ENCODE data around the gene CTNND2.
"Not testable (repeated sequence)": the region's sequence is repeated elsewhere in the genome, so short reads cannot be mapped to it uniquely, and the experiment has no call there.

The CTNND2 gene

DNA sequence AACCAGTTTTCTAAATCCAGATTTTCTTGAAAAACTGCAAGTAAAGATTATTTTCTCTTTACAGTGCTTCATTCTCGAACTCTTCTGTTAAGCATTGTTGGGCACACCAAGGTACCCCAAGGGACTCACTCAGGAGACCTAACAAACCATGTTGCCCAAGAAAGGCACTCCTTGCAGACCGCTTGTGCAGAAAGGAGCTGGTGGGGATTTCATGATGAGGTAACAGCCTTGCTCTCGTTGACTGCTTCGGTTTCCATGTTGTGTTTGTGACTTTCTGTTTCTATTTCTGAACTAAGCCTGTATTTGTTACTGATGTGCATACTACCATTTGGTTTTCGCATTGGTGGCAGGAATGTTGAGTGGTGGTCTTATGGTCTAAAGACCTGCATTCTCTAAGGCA, 876.6 kb downstream of the CTNND2 start:
- DNase-seq (ENCODE audit: low read depth), result no peak

DNA sequence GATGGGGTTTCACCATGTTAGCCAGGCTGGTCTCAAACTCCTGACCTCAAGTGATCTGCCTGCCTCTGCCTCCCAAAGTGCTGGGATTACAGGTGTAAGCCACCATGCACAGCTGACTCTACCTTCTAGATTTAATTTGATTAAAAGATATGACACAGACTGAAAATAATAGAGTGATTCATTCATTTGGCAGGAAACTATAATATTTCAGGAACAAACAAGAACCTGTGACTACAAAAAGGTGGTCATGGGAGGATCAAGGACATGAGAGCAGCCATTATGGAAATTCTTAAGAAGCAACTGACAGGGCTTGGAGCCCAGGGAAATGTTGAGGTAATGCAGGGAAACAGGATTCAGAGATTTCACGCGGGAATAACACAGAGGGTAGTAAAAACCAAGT, 877.7 kb downstream of the CTNND2 start:
- DNase-seq (ENCODE audit: low read depth), result no peak

DNA sequence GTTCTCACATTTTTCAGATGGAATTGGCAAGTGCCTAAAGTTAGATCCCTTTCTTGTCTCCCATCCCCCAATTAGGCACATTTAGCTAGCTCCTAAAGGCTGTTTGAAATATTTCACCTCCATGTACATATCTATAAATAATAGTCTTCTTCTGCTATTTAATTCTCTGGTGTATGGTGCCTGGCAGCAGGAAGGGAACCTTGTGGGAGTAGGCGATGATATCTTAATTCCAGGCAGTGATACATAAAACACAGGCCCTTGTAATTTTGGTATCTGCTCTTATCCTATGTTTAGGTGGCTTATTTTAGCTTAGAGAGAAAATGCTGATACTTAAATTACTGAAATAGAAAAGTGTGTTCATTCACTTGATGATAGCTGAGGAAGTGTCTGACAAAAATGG, 880.3 kb downstream of the CTNND2 start:
- DNase-seq (ENCODE audit: low read depth), result no peak

DNA sequence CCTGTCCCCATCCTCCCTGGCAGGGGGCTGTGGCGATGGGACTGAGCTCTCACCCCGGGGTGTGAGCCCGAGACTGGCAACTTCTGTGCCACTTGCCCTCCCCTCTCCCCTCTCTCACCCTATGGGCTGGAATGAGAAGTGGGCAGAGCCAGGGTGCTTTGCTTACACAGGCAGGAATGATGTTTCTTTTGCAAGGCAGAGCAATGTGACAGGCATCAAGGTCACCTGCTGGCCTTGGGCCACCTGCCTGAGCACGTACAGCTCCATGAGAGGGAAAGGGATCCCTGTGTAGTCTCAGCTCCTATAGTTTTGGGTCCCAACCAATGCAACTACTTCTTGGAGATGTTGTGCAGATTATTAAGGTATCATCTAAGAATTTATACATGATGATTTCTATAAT, 890.5 kb downstream of the CTNND2 start:
- DNase-seq (ENCODE audit: low read depth), result no peak

DNA sequence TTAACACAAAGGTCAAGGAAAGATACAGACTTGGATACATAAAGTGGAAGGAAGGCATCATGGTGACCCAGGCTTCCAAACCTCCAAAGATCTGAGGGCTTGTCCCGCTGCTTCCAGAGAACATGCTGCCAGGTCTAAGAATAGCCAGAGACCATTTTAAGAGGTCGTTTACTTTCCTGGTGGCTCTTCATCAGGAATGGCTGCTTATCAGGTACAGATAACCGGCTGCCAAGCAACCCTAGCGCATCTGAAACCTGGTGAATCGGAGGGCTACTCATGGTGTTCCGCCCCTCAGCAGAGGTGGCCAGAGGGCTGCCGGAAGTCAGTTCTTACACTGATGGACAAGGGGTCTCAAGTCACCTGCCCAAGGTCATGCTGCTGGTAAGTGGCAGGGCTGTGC, 892.0 kb downstream of the CTNND2 start:
- DNase-seq (ENCODE audit: low read depth), result no peak

DNA sequence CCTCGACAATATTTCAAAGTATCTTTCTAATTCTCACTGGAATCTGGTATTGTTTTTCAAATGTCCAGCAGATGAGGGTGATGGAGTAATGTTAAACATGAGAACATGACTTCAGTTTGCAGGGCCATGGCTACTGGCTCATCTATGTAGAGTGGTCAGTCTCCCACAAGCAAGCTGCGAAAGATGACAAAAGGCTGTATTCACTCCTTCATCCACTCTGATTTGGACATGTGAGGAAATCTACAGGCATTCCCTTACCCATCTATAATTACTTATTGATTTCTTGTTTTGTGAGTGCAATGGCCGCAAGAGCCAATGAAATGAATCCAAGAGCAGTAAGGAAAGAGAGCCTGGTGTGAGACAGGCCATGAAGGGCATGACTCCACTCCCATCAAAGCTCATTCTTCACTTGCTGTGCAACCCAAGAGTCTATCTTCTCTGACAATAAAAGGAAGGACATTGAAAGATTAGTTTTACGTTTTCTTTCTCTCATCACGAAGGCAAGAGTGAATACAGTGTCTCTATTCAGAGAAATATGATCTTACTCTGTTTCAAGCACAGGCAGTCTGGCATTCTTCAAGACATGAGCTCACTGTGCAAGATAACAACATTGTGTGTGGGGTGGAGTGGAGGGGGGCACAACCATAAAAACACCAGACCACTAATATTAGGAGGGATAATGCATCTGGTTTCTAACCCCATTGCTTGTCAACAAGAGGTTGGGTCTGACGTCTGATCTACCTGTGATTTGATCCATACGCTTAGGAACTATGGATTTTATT, 893.6 kb downstream of the CTNND2 start:
- no peak for DNase-seq (ENCODE audit: low read depth)

DNA sequence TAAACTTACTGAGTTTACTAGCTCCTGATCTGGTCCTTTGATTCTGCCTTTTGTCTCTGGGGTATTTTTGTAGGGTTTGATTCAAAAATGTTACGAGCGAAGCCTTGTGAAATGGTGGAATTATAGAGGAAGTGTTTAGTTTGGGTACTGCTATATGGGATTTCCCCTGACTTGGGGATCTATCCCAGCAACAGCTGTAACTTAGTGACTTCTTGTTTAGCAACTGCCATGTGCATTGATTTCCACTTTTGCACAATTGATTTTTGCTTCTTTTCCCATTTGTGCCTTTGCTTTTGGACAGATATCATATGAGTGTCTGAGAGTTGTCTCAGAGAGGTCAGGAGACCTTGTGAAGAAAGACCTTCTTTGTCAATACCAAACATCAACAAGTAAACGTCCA, 894.7 kb downstream of the CTNND2 start:
- DNase-seq (ENCODE audit: low read depth), result no peak

DNA sequence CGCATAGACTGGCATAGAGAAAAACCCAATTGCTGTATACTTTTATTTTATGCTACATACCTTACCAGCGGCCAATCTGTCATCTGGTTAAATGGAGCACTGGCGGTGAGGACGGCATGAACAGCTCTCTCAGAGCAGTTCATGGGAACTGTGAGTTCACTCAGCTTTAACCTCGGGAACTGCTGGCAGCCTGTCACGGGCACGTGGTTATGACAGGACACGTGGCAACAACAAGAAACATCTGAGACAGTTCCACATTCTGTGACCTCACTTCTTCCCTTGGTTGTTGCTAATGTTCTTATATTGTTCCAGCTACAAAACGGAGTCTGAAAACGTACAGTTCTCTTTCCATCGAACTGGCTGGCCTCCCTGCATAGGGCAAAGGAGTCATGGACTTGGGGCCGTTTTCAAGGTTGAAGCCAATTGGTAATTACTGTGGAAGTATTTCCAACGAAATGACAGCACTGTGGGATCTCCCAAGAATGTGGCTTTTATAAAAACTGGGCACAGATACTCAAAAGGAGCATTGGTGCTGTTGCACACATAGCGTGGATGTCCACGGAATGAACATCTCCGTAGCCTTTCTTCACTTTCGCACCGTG, 896.9 kb downstream of the CTNND2 start:
- DNase-seq (ENCODE audit: low read depth), result no peak

DNA sequence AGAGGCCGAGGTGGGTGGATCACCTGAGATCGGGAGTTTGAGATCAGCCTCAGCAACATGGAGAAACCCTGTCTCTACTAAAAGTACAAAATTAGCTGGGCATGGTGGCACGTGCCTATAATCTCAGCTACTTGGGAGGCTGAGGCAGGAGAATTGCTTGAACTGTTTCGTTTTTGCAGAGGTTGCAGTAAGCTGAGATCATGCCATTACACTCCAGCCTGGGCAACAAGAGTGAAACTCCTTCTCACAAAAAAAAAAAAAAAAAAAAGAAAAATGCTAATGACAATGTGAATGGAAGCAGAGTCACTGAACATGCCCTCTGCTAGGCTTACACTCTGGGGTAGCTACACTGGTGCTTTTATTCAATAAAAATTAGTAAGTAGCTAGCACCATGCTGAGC, 899.7 kb downstream of the CTNND2 start:
- not testable (repeated sequence) for DNase-seq (ENCODE audit: low read depth)

DNA sequence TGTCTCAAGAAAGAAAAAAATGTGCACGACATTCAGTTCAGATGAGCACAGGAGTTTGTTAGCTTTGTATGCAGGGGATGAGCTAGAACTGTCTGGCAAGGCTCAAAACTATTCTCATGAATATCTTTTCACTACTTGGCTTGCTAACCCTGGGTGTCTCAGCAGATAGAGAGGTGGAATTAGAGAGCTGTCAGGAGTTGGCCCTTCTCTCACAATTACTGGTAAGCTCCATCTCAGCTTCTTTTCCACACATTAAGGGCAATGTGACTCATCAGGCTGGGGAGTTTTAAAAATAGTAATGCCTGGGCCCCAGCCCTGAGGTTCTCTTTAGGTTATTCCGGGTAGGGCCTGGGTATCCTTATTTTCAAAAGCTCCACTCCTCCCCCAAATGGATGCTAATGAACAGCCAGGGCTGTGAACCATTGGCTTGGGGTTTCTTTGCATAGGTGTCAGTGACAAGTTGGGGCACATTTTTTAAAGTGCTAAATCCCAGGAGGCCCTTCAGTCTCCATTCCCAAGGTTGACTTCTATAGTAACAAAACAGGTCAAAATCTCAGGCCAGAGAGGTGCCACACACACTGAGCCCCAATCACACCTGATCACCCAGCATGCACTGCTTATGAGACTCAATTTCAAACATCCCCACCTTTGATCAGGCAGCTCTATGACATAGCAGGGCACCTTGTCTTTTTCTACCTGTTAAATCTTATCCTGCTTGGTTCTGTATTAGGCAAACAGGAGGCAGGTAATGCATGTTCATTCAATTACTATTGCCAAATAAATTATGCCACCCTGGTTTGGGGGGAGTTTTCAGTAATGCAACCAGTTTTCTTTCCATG, 903.5 kb downstream of the CTNND2 start:
- no peak for DNase-seq (ENCODE audit: low read depth)

DNA sequence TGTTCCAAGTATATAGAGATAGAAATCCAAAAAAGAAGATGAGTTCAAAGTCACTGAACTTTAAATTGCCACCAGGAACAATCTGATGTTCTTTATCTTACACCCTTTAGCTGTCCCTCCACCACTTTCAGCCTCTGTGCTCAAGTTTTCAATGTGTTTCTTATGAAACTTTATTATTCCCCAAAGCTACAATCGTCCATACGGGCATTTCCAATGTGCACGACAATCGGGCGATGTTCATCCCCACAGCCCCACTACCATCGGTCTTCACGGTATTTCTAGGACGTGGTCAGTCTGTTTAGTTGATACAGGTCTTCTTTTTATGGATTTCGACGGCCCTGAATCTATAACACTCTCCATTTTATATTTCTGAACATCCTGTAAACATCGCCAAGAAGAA, 904.5 kb downstream of the CTNND2 start:
- DNase-seq (ENCODE audit: low read depth), result no peak

DNA sequence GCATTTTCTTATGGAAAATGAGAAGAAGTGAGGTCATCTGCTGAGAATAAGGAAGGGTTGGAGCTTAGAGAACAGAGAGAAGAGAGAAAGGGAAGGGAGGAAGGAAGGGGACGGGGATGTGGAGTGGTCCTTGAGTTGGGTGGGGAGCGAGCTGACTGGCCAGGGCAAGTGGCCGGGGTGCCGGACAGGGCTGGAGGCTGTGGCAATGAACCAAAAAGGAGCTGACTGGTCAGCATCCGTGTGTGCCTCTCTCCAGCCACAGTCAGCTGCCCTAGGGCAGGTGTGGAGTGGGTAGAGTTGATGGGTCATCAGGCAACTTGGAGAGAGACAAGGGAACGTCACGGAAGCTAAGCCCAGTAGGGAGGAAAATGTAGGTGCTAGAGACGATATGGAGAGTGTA, 908.4 kb downstream of the CTNND2 start:
- no peak for DNase-seq (ENCODE audit: low read depth)

DNA sequence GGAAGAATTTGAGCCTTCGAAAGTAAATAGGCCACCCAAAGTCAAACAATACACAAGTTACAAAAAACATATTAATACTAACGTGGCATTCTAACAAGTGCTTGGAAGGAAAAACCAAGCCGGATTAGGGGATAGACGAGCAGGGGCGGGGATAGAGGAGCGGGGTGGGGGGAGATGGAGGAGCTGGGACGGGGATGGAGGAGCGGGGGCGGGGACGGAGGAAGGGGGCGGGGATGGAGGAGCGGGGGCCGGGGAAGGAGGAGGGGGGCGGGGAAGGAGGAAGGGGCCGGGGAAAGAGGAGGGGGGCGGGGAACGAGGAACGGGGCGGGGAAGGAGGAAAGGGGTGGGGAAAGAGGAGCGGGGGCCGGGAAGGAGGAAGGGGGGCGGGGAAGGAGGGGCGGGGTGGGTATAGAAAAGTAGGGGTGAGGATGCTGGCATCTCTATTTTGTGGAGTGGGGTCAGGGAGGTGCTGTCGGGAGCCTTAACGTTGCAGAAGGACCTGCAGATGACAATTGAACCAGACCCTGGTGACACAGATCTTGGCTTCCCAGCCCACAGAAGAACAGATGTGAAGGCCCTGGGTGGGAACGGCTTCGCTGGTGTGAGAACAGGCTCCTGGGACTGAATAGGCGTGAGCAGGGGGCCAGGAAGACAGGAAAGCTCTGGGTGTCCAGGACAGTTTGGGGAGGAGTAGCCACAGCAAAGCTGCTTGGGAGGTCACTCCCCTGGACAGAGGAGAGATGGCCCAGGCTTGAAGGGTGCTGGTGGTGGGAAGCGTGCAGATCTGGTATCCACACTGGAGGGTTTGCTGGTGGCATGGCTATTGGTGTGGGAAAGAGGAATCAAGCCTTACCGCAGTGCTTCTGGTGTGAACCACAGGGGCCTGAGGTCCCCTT, 909.9 kb downstream of the CTNND2 start:
- no peak for DNase-seq (ENCODE audit: low read depth)

DNA sequence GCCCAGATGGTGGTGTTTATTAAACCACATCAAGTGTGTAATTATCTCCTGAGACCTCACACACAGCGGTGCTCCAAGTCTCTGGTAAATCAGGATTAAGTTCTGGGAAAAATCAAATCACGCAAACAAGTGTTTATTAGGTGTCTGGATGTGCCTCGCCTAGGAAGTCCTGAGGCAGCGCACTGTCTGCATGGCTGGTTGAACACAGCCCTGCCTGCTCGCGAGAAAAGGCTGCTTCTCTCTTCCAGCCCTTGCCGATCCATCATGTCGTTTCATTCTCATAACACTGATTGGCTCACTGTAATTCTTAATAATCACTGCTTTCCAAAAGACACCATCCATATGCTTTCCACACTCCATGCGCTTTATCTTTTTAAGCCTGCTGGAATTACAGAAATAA, 913.6 kb downstream of the CTNND2 start:
- no peak for DNase-seq (ENCODE audit: low read depth)

DNA sequence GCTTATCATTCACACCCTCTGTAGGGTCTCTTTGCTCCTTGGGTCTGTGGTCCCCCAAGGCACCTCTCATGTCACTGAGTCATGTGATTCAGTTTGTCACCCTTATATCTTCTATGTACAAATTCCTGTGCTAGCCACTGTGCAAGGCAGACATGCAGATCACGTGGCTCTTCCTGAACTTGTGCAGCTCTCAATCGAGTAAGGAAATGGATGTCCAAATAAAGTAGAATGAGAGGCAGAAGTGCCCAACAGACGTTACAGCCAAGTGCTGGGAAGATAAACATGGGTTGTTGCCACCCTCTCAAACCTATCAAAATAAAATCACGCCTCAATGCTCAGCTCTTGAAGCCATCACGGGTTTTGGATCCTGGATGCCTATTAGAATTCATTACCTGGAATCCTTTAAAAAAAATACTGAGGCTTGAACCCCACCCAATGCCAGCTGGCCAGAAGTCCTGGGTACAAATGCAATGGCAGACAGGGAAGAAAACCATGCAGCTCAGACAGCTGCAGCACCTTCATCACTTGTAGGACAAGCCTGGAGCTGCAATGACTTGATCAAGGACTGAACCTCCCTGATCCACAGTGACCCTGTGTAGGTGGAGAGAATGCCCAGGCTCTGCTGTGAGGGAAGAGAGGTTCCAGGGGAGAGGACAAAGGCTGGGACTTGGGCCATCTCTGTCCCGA, 914.5 kb downstream of the CTNND2 start:
- DNase-seq (ENCODE audit: low read depth), result no peak

DNA sequence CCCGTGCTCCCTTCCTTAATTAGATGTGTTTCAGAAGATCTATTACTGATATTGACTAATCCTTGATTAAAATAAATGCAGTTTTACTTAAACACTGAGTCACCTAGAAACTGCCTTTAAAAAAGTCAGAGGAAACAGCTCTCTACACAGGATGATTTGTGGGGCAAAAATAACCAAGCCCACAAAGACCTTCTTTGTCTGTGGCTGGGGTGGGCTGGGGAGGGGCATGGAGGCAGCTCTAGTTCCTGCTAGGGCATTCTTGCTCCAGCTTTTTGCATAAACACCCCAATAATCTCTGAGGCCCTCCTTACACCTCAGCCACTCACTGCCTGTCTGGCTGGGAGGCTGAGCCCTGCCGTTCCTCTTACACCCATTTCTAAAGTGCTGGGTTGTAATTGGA, 915.6 kb downstream of the CTNND2 start:
- no peak for DNase-seq (ENCODE audit: low read depth)

DNA sequence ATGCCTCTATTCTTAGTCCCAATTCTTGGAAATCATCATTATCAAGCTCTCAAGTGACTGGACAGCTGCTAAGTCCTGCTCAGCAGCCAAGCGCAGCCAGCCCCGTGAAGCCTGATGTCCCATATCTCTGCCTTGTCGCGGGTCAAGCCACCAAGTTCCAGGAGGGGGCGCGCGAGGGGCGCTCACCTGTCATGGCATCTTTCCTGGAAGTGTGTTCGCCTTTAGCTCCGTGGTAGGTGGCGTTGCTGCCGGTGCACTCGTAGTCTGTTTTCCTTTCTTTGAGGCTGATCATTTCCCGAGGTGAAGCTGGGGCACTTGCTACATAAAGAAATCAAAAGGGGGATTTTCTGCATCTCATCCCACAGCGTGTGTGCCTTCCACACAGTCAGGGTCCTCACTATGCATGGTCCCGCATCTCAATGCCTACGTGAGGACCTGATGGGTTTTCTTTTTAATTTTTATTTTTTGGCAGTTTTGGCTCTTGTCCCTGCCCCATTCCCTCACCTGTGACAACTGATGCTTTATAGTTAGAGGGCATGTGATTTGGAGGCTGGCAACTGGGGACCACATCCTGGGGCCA, 916.2 kb downstream of the CTNND2 start:
- DNase-seq (ENCODE audit: low read depth), result peak; percentile 10

DNA sequence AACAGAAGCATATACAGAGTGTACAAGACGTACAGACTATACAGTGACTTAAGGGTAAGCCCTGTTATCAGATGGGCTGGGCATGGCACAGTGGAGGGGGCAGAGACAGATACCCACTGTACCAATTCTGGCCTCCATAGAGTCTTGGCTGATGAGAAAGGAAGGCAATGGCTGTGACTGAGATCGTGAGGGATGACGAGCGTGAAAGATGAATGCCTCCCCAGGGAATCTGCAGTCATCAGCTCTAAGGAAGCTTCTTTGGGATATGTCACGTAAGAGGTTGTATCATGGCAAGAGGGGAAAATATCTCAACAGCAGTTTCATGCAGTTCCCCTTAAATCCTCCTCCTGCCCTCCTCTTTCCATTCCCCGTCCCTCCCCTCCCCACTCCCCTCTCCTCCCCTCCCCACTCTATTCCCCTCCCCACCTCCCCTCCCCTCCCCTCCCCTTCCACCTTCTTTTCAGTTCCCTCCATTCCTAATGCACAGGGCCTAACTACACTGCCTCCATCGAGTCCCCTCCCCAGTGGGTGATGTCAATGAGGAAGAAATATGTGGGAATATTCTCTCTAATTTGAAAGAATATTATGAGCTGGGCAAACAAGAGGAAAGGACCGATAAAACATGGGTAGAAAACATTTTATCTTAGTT, 916.8 kb downstream of the CTNND2 start:
- no peak for DNase-seq (ENCODE audit: low read depth)

DNA sequence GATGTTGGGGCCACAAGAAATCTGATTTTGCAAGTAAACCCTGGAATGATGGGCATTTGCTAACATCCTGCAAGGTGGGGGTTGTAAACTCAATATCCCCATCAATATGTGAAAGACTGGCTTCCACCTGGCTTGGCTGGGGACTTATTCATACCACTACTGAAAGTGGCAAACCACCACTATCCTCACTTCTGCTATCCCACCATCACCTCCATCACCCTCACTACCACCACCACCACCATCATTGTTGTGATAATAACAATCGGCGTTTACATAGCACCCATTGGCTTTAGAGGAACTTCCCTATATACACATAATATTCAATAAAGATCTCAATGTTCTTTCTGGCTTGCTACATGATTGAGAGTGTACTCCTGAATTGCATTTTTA, 918.5 kb downstream of the CTNND2 start:
- no peak for DNase-seq (ENCODE audit: low read depth)

DNA sequence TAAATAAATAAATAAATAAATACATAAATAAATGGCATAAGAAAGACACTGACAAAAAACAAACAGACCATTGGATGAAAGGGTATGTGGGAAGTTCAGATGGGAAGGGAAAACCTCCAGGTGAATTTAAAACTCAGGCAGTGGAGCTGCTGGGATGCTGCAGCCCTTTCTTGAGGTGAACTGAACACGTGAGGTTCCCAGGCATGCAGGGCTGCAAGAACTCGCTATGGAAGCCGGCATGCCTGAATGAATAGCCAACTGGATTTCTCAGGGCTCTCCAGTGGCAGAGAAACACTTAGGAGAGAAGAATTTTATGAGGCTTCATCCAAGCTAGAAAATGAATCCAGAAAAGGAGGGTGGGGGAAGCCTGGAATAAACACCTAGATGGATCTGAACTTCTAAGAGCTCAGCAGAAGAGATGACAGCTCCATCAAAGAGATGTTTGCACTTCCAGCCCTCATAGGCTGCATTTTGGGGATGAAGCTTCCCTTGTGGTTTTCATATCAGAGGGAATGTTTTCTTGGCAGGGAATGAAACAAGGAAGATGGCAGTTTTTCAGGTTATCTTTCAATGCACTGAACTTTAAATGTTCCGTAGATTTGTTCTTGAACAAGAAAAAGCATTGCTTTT, 919.0 kb downstream of the CTNND2 start:
- DNase-seq (ENCODE audit: low read depth), result no peak
